GM12878 (cell line): ENCODE results near the gene ADPRM. TPM values are rescaled to one million over a fixed set of nuclear protein-coding genes. Genes with fewer than 3 reads are reported as not detected.

ENCODE experiments used
- ATAC-seq: fragments of 200-7000 bp; cut with Tn5 transposase; 3 replicates; pipeline ENCODE4 v1.9.1; 2020; ENCODE audit warnings: mild to moderate bottlenecking, moderate library complexity
- BruUV-seq: library from RNA; stranded (reverse); fragments of 400-500 nt; replicated peaks from 2 replicates; lab custom pipeline; 2021; lab: Mats Ljungman, UMichigan
- CTCF ChIA-PET: fragments of 300-600 bp; sonication (Branson Sonifier 250); formaldehyde crosslinking; extraction: SDS; loops from one replicate; lab custom pipeline; 2021; ENCODE audit warnings: inconsistent platforms; lab: Yijun Ruan, JAX
- POLR2A ChIA-PET: fragments of 350-600 bp; formaldehyde crosslinking; extraction: SDS; loops from one replicate; lab custom pipeline; 2021; ENCODE audit warnings: inconsistent platforms; lab: Charles Lee
- RAD21 ChIA-PET: fragments of 300-600 bp; sonication (Branson Sonifier 250); formaldehyde crosslinking; loops from one replicate; lab custom pipeline; 2023; ENCODE audit warnings: antibody characterized with exemption; ENCODE audit not compliant: unreplicated experiment; lab: Charles Lee
- SMC1A ChIA-PET: fragments of 300-600 bp; sonication (Branson Sonifier 250); formaldehyde crosslinking; loops from one replicate; lab custom pipeline; 2023; ENCODE audit not compliant: unreplicated experiment, uncharacterized antibody; lab: Charles Lee
- DNase-seq: peaks from one replicate; pipeline ENCODE4 v3.0.0-alpha.2; 2011; ENCODE audit warnings: low read depth, low spot score
- FAIRE-seq: peaks from 3 replicates; lab custom pipeline; 2011; peaks lifted over from hg19 to GRCh38; lab: Jason Lieb, UNC
- H2AFZ ChIP-seq: 2 replicates; pipeline ENCODE4 v1.6.0; 2011; ENCODE audit warnings: low read depth, low read length, control low read depth; ENCODE audit not compliant: control insufficient read depth
- H3K27ac ChIP-seq: 2 replicates; pipeline ENCODE4 v1.5.1; 2011; ENCODE audit warnings: control low read depth; ENCODE audit not compliant: control insufficient read depth, insufficient read depth
- H3K27me3 ChIP-seq, 2 experiments: replicated peaks in 1 of 2; 2 replicates each; pipeline versions ENCODE4 v1.6.0 to v1.6.1; 2011; ENCODE audit warnings: low read length in 1 of 2; ENCODE audit not compliant: control insufficient read depth in 2 of 2, insufficient read depth in 2 of 2
- H3K36me3 ChIP-seq, 2 experiments: 2 replicates each; pipeline ENCODE4 v1.5.1; 2011; ENCODE audit warnings: low read length in 1 of 2; ENCODE audit not compliant: control insufficient read depth in 2 of 2, insufficient read depth in 2 of 2
- H3K4me1 ChIP-seq: 2 replicates; pipeline ENCODE4 v1.6.1; 2011; ENCODE audit warnings: mild to moderate bottlenecking, low read length, moderate library complexity, mixed read lengths; ENCODE audit not compliant: control insufficient read depth, insufficient read depth
- H3K4me2 ChIP-seq: 2 replicates; pipeline ENCODE4 v1.6.0; 2011; ENCODE audit warnings: control low read depth; ENCODE audit not compliant: control insufficient read depth, insufficient read depth
- H3K4me3 ChIP-seq: fragments of 200-600 bp; sonication (generic); 2 replicates; pipeline ENCODE4 v1.5.1; 2016
- H3K79me2 ChIP-seq: 2 replicates; pipeline ENCODE4 v1.6.0; 2011; ENCODE audit warnings: low read length; ENCODE audit not compliant: control insufficient read depth, insufficient read depth
- H3K9ac ChIP-seq: 2 replicates; pipeline ENCODE4 v1.8.0; 2011; ENCODE audit warnings: low read length, control low read depth, mixed read lengths; ENCODE audit not compliant: control insufficient read depth, insufficient read depth
- H3K9me3 ChIP-seq: replicated peaks from 3 replicates; pipeline ENCODE4 v1.5.1; 2011; ENCODE audit warnings: mild to moderate bottlenecking, low read length; ENCODE audit not compliant: control insufficient read depth, insufficient read depth
- H4K20me1 ChIP-seq: 2 replicates; pipeline ENCODE4 v1.6.0; 2011; ENCODE audit not compliant: control insufficient read depth, insufficient read depth
- BCL3 ChIP-seq: IDR thresholded peaks from 2 replicates; pipeline ENCODE4 v1.6.1; 2011; ENCODE audit warnings: borderline replicate concordance, low read depth, mild to moderate bottlenecking, moderate library complexity, low read length; ENCODE audit not compliant: insufficient read depth, poor library complexity, severe bottlenecking
- CREB1 ChIP-seq: IDR thresholded peaks from 2 replicates; pipeline ENCODE4 v1.6.1; 2012; ENCODE audit warnings: low read depth, mild to moderate bottlenecking, inconsistent platforms
- RAD21 ChIP-seq: IDR thresholded peaks from 2 replicates; pipeline ENCODE4 v1.6.1; 2011; ENCODE audit warnings: mild to moderate bottlenecking, low read depth, low read length, moderate library complexity; ENCODE audit not compliant: insufficient read depth
- STAT1 ChIP-seq: fragments of 450-650 bp; conservative IDR thresholded peaks from 2 replicates; pipeline ENCODE4 v1.6.1; 2014; ENCODE audit warnings: antibody characterized with exemption, mild to moderate bottlenecking
- WRNIP1 ChIP-seq: IDR thresholded peaks from 2 replicates; pipeline ENCODE4 v1.6.1; 2011; ENCODE audit warnings: low read depth, low read length, improper control_type of control experiment, borderline replicate concordance
- YBX1 ChIP-seq: fragments of 450-650 bp; IDR thresholded peaks from 2 replicates; pipeline ENCODE4 v1.6.1; 2016; ENCODE audit warnings: antibody characterized with exemption
- ZNF207 ChIP-seq: fragments of 450-650 bp; IDR thresholded peaks from 2 replicates; pipeline ENCODE4 v1.6.1; 2014; ENCODE audit warnings: antibody characterized with exemption, mild to moderate bottlenecking, borderline replicate concordance
- WGBS: methylation state at CpG from one replicate; pipeline ENCODE4 v1.1.6; 2016; ENCODE audit warnings: low lambda C conversion rate; ENCODE audit not compliant: insufficient replicate concordance, insufficient coverage; ENCODE audit errors: missing lambda C conversion rate; 5-methylcytosine and 5-hydroxymethylcytosine counted together
- in situ Hi-C: fragments of 300-500 bp; cut with MboI; formaldehyde crosslinking; loops from 9 replicates; pipeline ENCODE4 v1.14.3; 2018; ENCODE audit warnings: mixed read lengths
- intact Hi-C: fragments of 100-400 bp; cut with micrococcal nuclease; formaldehyde crosslinking; loops from one replicate; pipeline ENCODE4 v1.14.2; 2022; ENCODE audit not compliant: unreplicated experiment
- polyA plus RNA-seq, 11 experiments: library from polyadenylated mRNA; depleted of rRNA in 4 of 11; unstranded in 6 of 11; stranded (reverse) in 5 of 11; fragments of >200 nt; fragmentation: Nextera tagmentation in 4 of 11; fragmentation: Illumina TruSeq in 1 of 11; extraction: Ambion mirVana in 4 of 11; extraction: Trizol in 1 of 11; gene quantifications; 1 replicate in 1 of 11; 2 replicates in 10 of 11; pipeline versions ENCODE4 v1.2.1 to v1.2.3, GENCODE V29; 2011 to 2016; ENCODE audit warnings: inconsistent platforms in 2 of 11, missing spikeins in 2 of 11, low read depth in 1 of 11
- total RNA-seq, 4 experiments: library from RNA; depleted of rRNA in 3 of 4; stranded (reverse); fragments of >200 nt in 3 of 4; fragmentation: Illumina TruSeq in 1 of 4; extraction: Trizol in 1 of 4; gene quantifications; 2 replicates each; pipeline versions ENCODE4 v1.2.1 to v1.2.3, GENCODE V29; 2013 to 2021

The ADPRM gene
- total and polyA plus RNA-seq, 10 of the 15 experiments (the other 5 are each of a cell fraction or from before 2014, with no cell fraction given), result 7.1 to 18.4 (median 8.8) TPM

GRCh38 chr17:10716218-10716617 is 18.8 kb downstream of the ADPRM start (continued):
- TF ChIP-seq BCL3, result no peak
- no peak for TF ChIP-seq WRNIP1
- TF ChIP-seq RAD21, result no peak

GRCh38 chr17:10718547-10718946 is 21.2 kb downstream of the ADPRM start:
- no peak overlapping the region for H3K9ac ChIP-seq
- H3K79me2 ChIP-seq, result no peaks in the 10 kb centered on the region
- no peaks in the 10 kb centered on the region; a peak in 1 of 4 replicates for H3K36me3 ChIP-seq
- H4K20me1 ChIP-seq, result no peaks in the 10 kb centered on the region
- no peak overlapping the region for H2AFZ ChIP-seq
- no peak for DNase-seq
- no peak overlapping the region for H3K4me2 ChIP-seq
- BruUV-seq, result no TSS peak
- SMC1A ChIA-PET, result interaction anchor here (1.1 kb wide), 1 partner anchor 11 kb away, joined by 3 read pairs; no protein-coding TSS in a partner anchor
- no peak overlapping the region for H3K27ac ChIP-seq
- no peaks in the 10 kb centered on the region for H3K4me1 ChIP-seq
- H3K4me3 ChIP-seq, result no peak overlapping the region
- no peaks in the 10 kb centered on the region for H3K27me3 ChIP-seq
- in situ Hi-C loops (no loop called here), intact Hi-C loops (loop anchor here (5.0 kb wide), 1 partner anchor 1254 kb away; no protein-coding TSS in a partner anchor)
- no peak for FAIRE-seq
- H3K9me3 ChIP-seq, result no peaks in the 10 kb centered on the region
- ATAC-seq, result no peak
- WGBS, result 92% methylated on average over 1 of the region's 1 CpG
- CTCF ChIA-PET, result interaction anchor here (1.4 kb wide), 1 partner anchor 101 kb away, joined by 4 read pairs; no protein-coding TSS in a partner anchor
- no peak for TF ChIP-seq ZNF207
- TF ChIP-seq STAT1, result no peak
- TF ChIP-seq YBX1, result no peak
- no peak for TF ChIP-seq CREB1
- RAD21 ChIA-PET, result no interaction called here
- POLR2A ChIA-PET, result no interaction called here
